GM19193 (cell line): ENCODE results near the gene TMEM150A.
A peak's percentile ranks its signal among the peaks of the same experiment; 100 is the strongest.

Experiments
- POLR2A ChIP-seq: IDR thresholded peaks from 4 replicates; pipeline ENCODE4 v1.6.1; 2011; ENCODE audit not compliant: insufficient read depth, insufficient read length; ENCODE audit errors: extremely low read depth

Gene TMEM150A

DNA sequence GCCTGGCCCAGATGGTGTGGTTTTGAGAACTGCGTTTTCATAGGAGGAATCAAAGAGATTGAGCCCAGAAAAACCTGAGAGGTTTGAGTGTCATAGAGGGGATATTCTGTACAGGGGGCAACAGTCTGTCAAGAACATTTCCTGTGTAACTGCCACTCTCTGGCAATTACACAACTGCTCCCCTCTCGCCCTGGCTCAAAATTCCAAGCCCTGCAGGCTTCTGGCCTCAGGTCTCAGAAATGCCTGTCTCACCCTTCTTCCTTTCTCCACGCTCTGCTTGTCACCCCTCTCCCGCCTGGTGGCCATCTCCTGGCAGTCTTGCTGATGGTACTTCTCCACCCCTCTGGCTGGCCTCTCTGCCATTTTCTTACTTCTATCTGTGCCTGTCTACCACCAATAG, 14.3 kb downstream of the TMEM150A start:
- no peak for TF ChIP-seq POLR2A

DNA sequence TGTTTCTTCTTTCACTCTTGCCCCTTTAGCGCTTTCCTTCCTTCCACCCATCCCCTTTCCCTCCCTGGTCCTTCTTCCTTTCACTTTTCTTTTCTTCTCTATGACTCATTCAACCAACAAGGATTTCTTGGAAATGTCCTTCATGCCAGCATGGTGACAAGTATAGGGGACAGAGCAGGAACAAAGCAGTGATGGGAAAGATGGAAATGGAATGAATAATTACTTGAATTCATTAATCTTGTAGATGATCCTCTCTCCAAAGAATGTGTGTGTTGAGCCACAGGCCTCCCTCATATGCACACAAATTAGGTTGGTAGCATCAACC, 16.8 kb downstream of the TMEM150A start:
- no peak for TF ChIP-seq POLR2A

DNA sequence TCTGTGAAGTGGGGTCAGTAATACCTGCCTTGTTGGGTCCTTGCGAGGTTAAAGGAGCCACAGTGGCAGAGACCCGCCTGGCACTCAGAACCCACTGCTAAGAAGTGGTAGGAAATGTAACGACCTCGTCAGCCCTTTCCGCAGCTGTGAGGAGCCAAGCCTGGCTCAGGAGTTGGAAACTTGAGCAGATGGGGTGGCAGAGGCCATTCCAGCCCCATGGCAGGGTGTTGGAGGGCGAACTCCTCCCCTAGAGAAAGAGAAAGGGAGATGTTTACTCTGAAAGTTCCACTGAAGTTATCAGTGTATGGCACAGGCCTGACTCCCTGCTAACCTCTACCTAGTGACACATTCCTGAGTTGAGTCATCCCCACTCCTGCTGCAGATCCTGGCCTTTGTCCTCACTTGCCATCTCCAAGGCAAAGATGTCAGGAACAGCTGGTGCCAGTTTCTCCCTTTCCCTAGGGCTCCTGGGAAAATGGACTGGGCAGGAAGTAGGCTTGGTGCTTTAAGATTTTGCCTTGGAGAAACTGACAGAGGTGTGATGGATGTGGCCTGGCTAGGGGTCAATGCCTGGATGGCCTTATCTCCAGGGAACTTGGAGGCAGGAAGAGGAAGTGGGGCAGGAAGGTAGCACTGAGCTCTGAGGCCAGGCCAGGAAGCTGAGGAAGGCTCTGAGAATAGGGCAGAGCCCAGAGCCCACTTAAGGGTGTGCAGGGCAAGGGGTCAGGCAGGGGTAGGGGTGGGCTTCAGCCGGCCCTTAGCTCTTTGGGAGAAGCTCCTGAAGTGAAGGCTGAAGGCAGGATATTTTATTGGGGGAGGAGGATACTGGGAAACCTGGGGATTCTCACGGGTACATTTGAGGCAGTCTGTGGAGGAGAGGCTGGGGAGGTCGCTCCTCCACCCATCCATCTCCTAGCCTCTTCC, 17.4 kb downstream of the TMEM150A start:
- no peak for TF ChIP-seq POLR2A

DNA sequence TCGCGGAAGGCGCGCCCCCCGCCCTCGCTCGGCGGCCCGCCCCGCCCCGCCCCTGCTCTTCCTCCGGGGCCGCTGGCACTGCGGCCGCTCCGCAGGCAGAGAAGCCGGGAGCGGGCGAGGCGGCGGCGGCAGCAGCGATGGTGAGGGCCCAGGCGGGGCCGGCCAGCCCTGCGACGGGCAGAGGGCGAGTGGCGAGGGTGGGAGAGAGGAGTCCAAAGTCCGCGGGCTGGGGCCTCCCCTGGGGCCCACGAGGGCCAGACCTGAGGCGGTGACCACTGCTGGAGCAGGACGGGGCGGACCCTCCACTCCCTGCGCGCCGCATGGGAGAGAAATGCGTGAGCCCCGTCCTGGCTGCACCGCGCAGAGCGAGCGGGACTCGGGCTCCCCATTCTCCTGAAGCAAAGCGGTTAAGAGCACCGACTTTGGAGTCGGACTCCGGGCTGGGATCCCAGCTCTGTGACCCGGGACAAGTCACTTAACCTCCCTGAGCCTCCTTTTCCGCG, 18.1 kb downstream of the TMEM150A start, which contains the start of gene VAMP5:
VAMP5 (plus strand) TSS at position 78 of the 503 bp plus-strand sequence; CDS start at position 138, 60 bp downstream.
- TF ChIP-seq POLR2A: peak; percentile 57

DNA sequence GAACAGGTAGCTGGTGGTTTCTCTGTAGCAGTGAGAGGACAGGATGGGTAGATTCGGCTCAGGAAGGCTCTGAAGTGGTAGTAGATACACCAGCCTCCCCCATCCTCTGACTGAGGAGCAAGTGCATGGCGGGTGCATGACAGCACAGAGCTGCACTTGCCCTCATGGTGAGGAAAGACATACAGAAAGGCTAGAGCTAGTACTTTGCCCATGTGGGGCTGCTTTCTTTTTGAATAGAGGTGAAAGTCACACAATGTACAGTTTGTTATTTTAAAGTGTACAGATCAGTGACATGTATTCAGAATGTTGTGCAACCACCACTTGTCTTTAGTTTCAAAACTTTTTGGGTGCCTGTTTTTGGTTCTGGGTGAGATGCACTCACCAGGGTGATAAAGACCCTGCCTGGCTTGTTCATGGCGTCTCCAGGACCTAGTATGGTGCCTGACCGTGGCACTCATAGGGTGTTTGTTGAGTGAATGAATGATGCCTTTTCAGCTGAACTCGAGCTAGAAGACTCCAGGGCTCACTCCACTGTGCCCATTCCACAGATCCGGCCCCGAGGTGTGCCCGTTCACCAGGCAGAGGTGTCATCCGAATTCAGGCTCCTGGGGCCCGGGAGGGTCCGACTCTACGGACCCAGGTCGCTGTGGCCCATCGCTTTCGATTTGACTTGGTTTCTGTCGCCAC, 18.7 kb downstream of the TMEM150A start:
- no peak for TF ChIP-seq POLR2A

DNA sequence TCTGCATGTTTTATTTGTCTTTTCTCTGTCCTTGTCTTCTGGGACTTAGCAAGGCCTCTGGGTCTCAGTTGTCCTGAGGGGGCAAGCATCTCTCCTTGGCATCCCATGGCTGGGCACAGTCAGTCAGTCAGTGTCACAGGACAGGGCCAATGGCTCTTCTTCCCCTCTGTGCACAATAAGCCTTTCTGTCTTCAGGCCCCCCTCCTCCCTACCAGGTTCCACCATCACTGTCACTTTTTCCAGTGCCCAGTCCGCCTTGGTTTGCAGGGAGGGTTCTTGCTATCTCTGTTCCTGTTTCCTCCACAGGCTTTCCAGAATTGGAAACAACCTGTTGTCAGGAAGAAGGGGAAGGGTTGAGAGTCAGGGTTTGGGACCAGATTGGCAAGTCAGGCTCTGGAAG, 20.0 kb downstream of the TMEM150A start:
- no peak for TF ChIP-seq POLR2A

DNA sequence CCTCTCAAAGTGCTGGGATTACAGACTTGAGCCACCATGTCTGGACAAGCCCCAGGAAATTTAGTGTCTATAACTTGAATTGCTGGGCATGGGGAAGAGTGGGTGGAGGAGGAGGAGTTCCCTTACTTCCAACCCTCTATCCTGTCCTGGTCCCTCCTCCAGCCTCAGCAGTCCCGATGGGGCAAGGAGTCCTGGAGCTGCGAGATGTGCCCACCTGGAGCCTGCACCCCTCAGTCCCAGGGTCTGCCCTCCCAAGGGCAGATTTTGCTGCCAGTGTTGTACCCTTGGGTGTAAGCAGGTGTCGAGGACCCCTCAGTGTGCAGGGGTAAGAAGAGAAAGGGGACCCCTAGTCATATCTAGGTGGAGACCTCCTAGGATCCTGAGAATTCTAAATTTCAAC, 22.3 kb downstream of the TMEM150A start:
- TF ChIP-seq POLR2A: no peak

DNA sequence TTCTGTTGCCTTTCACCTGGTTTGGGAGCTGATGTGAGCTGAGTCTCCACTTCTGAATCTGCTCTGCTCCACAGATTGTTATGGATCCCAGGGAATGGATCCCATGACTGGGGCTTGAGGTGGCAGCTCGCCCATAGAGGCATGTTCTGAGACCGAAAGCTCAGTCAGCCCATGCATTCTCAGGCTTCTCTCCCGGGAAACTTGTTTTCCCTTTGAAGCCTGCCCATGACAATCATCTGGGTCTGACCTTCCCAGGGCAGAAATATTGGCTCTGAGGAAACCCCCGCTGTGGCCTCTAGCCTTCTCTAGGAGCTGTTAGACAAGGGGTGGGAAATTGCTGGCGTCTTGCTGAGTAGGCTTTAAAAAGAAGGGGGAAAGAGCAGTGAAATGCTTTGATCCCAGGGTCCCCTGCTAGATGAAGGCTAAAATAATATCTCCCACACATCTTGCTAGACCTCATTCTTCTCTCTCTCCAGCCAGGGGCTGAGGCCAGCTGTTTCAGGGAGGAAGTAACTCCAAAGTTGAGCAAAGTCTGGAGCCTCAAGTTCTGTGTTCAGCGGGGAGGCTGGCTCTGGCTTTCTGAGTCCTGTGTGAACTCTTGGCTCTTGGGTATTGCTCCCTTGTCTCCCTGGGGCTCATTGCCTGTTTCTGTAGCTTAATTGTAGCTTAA, 23.1 kb downstream of the TMEM150A start:
- no peak for TF ChIP-seq POLR2A

DNA sequence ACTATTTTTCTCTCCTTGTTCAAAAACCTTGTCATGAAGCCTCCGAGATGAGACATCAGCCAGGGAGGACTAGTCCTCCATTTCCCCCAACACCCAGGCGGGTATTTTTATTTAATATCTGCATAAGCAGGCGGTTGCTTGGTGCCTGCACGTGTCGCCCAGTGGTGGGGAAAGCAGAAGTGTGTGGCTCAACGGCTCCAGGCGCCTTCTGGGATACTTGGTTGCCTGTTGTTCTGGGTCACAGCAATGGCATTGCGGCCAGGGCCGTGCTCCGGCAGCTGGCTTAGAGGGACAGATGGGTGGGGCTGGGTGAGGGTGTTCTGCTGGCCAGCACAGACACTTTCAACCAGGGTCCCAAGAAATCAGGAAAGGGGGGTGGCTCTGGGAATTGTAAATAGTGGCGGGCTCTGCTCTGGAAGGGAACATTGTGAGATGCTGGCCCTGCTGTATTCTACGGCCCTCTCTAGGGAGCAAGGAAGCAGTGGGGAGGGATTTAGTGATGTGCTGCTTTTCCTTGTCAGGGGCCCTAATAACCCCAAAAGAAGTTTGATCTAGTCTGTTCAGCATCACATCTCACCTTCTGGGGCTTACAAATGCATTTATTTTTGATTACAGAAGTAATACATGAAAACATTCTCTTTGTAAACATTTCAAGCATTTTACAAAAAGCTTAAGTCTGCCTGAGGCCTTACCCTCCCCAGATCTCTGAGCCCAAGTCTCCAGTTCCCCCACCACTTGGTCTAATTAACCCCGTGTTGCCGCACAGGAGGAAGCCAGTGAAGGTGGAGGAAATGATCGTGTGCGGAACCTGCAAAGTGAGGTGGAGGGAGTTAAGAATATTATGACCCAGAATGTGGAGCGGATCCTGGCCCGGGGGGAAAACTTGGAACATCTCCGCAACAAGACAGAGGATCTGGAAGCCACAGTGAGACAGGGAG, 24.0 kb downstream of the TMEM150A start:
- TF ChIP-seq POLR2A: no peak

DNA sequence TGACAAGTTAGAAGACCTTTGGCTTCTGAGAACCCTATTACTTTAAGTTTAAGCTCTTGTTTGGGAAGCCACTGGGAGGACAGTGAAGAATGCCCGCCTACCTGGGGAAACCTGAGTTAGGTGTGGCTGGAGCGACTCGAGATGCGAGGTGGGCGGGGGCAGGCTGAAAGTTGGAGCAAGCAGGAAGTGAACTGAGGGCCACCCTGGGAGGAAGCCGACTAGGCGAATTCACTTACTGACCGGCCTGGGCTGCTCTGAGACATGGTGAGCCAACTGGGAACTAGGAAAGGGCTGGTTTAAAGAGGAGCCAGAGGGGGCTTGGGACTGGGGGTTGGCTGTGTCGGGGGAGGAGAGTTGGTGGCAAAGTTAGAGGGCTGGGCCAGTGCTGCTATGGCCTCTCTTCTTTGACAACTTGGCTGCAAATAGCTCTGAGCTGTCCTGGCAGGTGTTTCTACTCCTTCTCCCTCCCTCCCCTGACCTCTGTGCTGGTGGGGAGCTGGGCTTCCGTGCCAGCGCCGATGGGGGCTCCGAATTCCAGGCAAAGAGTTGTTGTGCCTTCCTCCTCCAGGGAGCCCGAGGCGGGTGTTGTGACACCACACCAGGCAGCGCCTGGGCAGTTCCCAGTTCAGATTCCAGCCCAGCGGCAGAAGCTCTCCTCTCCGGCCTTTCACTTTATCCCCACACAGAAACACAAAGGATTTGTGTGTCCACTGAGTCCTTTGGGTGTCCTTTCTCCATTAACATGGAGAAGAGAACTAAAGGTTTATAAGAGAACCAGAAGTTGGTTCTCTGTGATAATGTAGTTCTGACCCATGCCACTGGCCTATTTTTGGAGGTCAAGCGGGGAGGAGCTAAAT, 24.9 kb downstream of the TMEM150A start, which contains the start of gene VAMP8:
VAMP8 (plus strand) TSS at position 201 of the 857 bp plus-strand sequence; CDS start at position 262, 61 bp downstream.
- peak; percentile 62 for TF ChIP-seq POLR2A

DNA sequence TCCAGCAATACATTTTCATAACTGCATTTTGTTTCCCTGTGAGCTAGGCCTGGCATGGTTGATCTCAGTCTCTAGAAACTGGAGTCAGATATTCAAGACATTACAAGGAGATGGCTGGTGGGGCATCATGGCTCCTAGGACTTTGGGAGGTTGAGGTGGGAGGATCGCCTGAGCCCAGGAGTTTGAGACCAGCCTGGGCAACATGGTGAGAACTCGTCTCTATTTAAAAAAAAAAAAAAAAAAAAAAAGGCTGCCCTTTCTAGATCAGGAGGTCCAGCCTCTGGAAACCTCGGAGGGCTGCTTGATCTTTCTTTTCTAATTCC, 25.5 kb downstream of the TMEM150A start:
- TF ChIP-seq POLR2A: no peak

DNA sequence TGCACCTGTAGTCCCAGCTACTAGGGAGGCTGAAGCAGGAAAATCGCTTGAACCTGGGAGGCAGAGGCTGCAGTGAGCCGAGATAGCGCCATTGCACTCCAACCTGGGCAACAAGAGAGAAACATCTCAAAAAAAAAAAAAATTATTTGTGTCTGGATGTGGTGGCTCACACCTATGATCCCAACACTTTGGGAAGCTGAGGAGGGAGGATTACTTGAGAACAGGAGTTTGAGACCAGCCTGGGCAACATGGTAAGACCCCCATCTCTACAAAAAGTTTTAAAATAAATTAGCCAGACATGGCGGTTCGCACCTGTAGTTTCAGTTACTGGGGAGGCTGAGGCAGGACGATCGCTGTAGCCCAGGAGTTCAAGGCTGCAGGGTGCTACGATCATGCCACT, 26.8 kb downstream of the TMEM150A start:
- TF ChIP-seq POLR2A: no peak

DNA sequence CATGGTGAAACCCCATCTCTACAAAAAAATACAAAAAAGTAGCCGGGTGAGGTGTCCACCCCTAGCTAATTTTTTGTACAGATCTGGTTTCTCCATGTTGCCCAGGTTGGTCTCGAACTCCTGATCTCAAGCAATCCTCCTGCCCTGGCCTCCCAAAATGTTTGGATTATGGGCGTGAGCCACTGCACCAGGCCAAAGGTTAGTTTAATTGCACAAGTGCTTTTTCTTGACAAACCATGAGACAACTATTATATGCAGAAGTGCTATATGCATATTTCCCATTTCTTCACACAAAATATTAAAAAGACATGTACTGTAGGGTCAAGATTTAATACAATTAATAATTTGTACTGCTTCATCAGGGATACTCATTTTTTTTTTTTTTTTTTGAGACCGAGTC, 36.2 kb downstream of the TMEM150A start:
- TF ChIP-seq POLR2A: no peak

DNA sequence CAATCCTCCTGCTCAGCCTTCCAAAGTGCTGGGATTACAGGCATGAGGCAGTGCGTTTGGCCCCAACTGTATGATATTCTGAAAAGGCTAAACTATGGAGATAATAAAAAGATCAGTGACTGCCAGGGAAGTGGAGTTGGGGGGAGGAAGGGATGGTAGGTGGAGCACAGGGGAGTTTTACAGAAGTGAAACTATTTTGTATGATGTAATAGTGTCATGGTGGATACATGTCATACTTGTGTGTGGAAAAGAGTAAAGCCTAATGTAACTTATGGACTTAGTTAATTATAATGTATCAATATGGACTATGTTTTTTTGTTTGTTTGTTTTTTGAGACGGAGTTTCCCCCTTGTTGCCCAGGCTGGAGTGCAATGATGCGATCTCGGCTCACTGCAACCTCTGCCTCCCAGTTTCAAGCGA, 38.3 kb downstream of the TMEM150A start:
- TF ChIP-seq POLR2A: no peak
